ENCODE results near the gene RBM33.

- TF ChIP-seq, protein P1, sequence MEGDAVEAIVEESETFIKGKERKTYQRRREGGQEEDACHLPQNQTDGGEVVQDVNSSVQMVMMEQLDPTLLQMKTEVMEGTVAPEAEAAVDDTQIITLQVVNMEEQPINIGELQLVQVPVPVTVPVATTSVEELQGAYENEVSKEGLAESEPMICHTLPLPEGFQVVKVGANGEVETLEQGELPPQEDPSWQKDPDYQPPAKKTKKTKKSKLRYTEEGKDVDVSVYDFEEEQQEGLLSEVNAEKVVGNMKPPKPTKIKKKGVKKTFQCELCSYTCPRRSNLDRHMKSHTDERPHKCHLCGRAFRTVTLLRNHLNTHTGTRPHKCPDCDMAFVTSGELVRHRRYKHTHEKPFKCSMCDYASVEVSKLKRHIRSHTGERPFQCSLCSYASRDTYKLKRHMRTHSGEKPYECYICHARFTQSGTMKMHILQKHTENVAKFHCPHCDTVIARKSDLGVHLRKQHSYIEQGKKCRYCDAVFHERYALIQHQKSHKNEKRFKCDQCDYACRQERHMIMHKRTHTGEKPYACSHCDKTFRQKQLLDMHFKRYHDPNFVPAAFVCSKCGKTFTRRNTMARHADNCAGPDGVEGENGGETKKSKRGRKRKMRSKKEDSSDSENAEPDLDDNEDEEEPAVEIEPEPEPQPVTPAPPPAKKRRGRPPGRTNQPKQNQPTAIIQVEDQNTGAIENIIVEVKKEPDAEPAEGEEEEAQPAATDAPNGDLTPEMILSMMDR (IDR thresholded peaks at IDR 0.05; ENCODE audit: insufficient read depth, low read depth, low read length), result no peak
- TF ChIP-seq EZH2 (IDR thresholded peaks at IDR 0.05; ENCODE audit: insufficient read depth, low read length), result no peak
Observed at GRCh38 chr7:155669717-155670505, 25.4 kb downstream of the RBM33 start.
